ENCODE data around the gene WWC2.
"Not testable (repeated sequence)": the region's sequence is repeated elsewhere in the genome, so short reads cannot be mapped to it uniquely, and the experiment has no call there.

WWC2 gene

GRCh38 chr4:183314336-183314735, 215.3 kb downstream of the WWC2 start:
- H3K27me3 ChIP-seq (ENCODE audit: low read depth), result no peaks in the 10 kb centered on the region
- DNase-seq (ENCODE audit: low spot score in 2 of 2), result no peak
- H3K4me3 ChIP-seq, result no peak overlapping the region
- peaks cover 14% of the 10 kb centered on the region for H3K36me3 ChIP-seq (replicated peaks)
- H3K4me1 ChIP-seq, result peaks cover under 1% of the 10 kb centered on the region; the same call in 1 of the 2 replicates
- H3K9me3 ChIP-seq, result no peaks in the 10 kb centered on the region
- in situ Hi-C loops (cut with MboI; ENCODE audit: low sequenced_read_pairs), result no loop called here

DNA sequence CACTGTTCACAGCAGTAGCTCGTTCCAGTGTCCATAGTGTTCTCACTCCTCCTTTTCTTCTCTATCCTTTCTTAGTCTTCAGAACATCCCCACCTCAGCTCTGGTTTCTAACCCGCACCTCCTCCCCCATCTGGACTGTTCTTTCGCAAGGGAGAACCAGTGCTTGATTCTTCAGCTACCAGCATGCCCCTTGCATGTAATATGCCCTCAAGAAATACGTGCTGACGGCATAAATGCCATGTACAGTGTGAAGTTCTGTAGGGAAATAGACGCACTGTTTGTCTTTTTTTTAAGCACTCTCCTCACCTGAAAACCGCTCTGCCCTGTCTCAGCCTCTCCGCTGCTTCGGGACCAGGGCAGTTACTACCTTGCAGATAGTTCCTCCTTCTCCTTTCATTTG, 215.7 kb downstream of the WWC2 start:
- in situ Hi-C loops (cut with MboI; ENCODE audit: low sequenced_read_pairs), result no loop called here
- Histone ChIP-seq H3K4me1 (peaks cover 4% of the 10 kb centered on the region), H3K9me3 (no peaks in the 10 kb centered on the region), H3K4me3 (no peak overlapping the region), H3K36me3 (replicated peaks) (peaks cover 14% of the 10 kb centered on the region), H3K27me3 (ENCODE audit: low read depth) (no peaks in the 10 kb centered on the region)
- DNase-seq (ENCODE audit: low spot score in 2 of 2), result no peak

GRCh38 chr4:183318656-183319055, 219.6 kb downstream of the WWC2 start:
- Histone ChIP-seq H3K4me1 (peaks cover 20% of the 10 kb centered on the region), H3K4me3 (no peak overlapping the region), H3K36me3 (replicated peaks) (peaks cover 5% of the 10 kb centered on the region), H3K27me3 (ENCODE audit: low read depth) (no peaks in the 10 kb centered on the region), H3K9me3 (no peaks in the 10 kb centered on the region)
- in situ Hi-C loops (cut with MboI; ENCODE audit: low sequenced_read_pairs), result no loop called here
- DNase-seq (ENCODE audit: low spot score in 2 of 2), result no peak

DNA sequence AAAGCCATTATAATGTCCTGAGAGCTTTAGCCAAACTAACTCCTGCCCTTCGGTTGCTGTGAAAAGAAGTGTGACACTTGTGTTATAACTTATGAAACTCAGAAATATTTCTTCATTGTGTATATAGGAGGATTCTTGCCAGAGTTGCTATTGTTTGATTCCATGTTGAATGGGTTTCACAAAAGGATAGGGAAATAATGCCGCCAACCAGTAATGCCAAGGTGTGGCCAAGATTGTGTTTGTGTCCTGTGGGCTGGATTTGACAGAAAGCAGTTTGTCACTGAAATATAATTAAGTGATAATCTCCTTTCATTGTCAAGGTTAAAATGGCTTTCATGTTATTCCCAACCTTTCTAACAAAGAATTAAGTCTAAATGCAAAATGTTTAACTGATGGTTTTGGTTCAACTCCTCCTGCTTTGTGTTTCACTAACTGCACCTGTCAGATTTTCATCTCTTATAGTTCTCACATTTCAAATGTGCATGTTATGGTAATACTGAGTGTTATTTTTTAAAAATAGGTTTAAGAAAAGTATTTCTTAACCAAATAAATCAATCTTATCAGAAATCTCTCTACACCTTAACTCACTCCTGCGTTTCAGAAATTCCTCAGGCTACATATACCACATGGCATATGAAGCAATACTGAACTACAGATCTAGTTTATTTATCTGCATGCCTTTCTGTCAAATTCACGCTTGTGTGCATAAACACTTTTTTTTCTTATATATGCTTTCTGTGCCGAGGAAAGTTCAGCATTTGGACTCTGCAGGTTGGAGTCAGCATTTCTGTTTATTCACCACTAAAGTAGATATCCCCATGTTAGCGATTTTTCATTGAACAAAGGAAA, 221.4 kb downstream of the WWC2 start, which contains the start of gene CLDN22:
Gene CLDN22, minus strand, starts transcription at position 66 of the 849 bp plus-strand sequence. Its CDS starts 58 bp downstream, at position 8.
- H3K9me3 ChIP-seq, result no peaks in the 10 kb centered on the region
- peak; percentile 70 to 83 for DNase-seq (ENCODE audit: low spot score in 2 of 2)
- H3K4me1 ChIP-seq, result peaks cover 20% of the 10 kb centered on the region
- 0 out of 2 replicates have a peak, but pooled peaks cover 2% of the 10 kb centered on the region for H3K36me3 ChIP-seq (replicated peaks)
- no peaks in the 10 kb centered on the region for H3K27me3 ChIP-seq (ENCODE audit: low read depth)
- H3K4me3 ChIP-seq, result no peak within 1 kb of the TSS
- in situ Hi-C loops (cut with MboI; ENCODE audit: low sequenced_read_pairs), result no loop called here

DNA sequence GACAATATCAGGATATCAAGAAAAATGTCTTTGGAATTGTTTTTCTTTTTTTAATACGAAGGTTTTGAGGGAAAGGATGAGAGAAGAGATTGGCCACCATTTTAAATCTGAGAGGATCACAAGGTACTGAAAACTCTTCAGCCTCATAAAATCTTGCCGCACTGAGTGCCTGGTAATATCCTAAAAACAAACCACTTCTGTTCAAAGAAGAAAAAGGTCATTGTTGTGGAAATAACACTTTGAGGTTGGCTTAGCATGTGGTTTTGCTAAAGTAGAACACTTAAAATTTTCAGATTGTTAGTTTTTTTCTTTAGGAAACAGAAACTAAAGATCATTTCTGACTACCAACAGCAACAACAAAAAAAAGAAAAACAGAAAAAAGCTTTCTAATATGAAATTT, 222.0 kb downstream of the WWC2 start:
- Histone ChIP-seq H3K4me3 (no peak overlapping the region), H3K36me3 (replicated peaks) (no peaks in the 10 kb centered on the region), H3K4me1 (peaks cover 20% of the 10 kb centered on the region), H3K9me3 (no peaks in the 10 kb centered on the region), H3K27me3 (ENCODE audit: low read depth) (no peaks in the 10 kb centered on the region)
- in situ Hi-C loops (cut with MboI; ENCODE audit: low sequenced_read_pairs), result no loop called here
- peak in 1 of 2 experiments; percentile 74 for DNase-seq (ENCODE audit: low spot score in 2 of 2)

DNA sequence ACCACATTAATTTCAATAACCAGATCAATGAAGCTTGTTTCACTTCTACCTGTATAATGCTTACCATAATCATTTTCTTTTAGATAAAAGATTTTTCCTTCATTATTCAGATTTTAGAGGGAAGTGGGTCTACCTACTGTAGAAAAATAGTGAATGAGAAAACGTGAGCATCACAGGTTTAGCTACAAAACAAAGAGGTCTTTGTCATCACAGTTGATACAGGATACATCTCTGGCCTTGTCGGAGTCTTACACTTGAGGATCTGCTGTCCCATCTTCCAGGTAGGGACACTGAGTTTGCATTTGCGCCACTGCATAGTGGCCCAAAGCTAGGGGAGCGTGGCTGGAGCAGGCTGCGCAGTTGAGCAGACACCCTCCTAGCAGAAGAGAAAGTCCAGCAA, 222.5 kb downstream of the WWC2 start:
- in situ Hi-C loops (cut with MboI; ENCODE audit: low sequenced_read_pairs), result no loop called here
- peaks cover 20% of the 10 kb centered on the region for H3K4me1 ChIP-seq
- no peaks in the 10 kb centered on the region for H3K36me3 ChIP-seq (replicated peaks)
- no peak overlapping the region for H3K4me3 ChIP-seq
- no peaks in the 10 kb centered on the region for H3K27me3 ChIP-seq (ENCODE audit: low read depth)
- no peak for DNase-seq (ENCODE audit: low spot score in 2 of 2)
- H3K9me3 ChIP-seq, result no peaks in the 10 kb centered on the region

- Histone ChIP-seq H3K9me3 (no peaks in the 10 kb centered on the region), H3K4me1 (peaks cover 20% of the 10 kb centered on the region), H3K36me3 (replicated peaks) (no peaks in the 10 kb centered on the region), H3K27me3 (ENCODE audit: low read depth) (no peaks in the 10 kb centered on the region), H3K4me3 (no peak within 1 kb of the TSS)
- in situ Hi-C loops (cut with MboI; ENCODE audit: low sequenced_read_pairs), result no loop called here
- DNase-seq (ENCODE audit: low spot score in 2 of 2), result no peak
These were observed 223.3 kb downstream of the WWC2 start, which contains the start of gene CLDN24 for GRCh38 chr4:183322326-183322725. CLDN24 (minus strand) TSS chr4:183322426; CDS start chr4:183322426, 0 bp downstream.

- Histone ChIP-seq H3K4me1 (peaks cover 20% of the 10 kb centered on the region), H3K9me3 (no peaks in the 10 kb centered on the region), H3K4me3 (no peak overlapping the region), H3K36me3 (replicated peaks) (no peaks in the 10 kb centered on the region), H3K27me3 (ENCODE audit: low read depth) (no peaks in the 10 kb centered on the region)
- DNase-seq (ENCODE audit: low spot score in 2 of 2), result no peak
- in situ Hi-C loops (cut with MboI; ENCODE audit: low sequenced_read_pairs), result no loop called here
These were observed 224.2 kb downstream of the WWC2 start for GRCh38 chr4:183323295-183323694.

- H3K27me3 ChIP-seq (ENCODE audit: low read depth); H3K4me3 ChIP-seq; H3K36me3 ChIP-seq (replicated peaks); in situ Hi-C loops (cut with MboI; ENCODE audit: low sequenced_read_pairs); DNase-seq (ENCODE audit: low spot score in 2 of 2); H3K9me3 ChIP-seq: not testable (repeated sequence)
- H3K4me1 ChIP-seq, result peaks cover 20% of the 10 kb centered on the region
These were observed 225.0 kb downstream of the WWC2 start for GRCh38 chr4:183324056-183324455.

DNA sequence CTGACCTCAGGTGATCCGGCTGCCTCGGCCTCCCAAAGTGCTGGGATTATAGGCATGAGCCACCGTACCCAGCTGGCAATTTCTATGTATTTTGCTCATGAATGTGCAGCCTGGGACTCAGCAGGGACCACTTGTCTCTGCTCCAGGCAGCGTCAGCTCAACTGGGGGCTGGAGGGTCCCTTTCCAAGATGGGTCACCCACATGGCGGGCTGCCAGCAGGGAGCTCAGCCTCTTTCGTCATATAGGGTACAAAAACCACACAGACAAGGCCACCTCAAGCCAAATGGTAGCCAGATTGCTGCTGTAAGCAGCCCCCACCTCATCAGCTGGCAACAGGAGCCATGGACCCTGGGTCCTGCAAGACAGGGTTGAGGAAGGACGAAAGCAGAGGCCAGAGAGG, 225.6 kb downstream of the WWC2 start:
- H3K4me3 ChIP-seq, result no peak overlapping the region
- in situ Hi-C loops (cut with MboI; ENCODE audit: low sequenced_read_pairs), result no loop called here
- no peaks in the 10 kb centered on the region for H3K27me3 ChIP-seq (ENCODE audit: low read depth)
- no peaks in the 10 kb centered on the region for H3K9me3 ChIP-seq
- no peaks in the 10 kb centered on the region for H3K36me3 ChIP-seq (replicated peaks)
- no peak for DNase-seq (ENCODE audit: low spot score in 2 of 2)
- H3K4me1 ChIP-seq, result peaks cover 19% of the 10 kb centered on the region

DNA sequence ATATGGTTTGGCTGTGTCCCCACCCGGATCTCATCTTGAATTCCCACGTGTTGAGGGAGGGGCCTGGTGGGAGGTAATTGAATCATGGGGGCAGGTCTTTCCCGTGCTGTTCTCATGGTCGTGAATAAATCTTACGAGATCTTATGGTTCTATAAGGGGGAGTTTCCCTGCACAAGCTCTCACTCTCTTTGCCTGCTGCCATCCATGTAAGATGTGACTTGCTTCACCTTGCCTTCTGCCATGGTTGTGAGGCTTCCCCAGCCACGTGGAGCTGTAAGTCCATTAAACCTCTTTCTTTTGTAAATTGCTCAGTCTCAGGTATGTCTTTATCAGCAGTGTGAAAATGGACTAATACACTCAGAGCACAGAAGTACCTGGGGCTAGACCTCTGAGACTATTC, 227.3 kb downstream of the WWC2 start:
- H3K4me1 ChIP-seq, result peaks cover 12% of the 10 kb centered on the region
- H3K9me3 ChIP-seq; H3K36me3 ChIP-seq (replicated peaks); H3K27me3 ChIP-seq (ENCODE audit: low read depth); in situ Hi-C loops (cut with MboI; ENCODE audit: low sequenced_read_pairs); H3K4me3 ChIP-seq; DNase-seq (ENCODE audit: low spot score in 2 of 2): not testable (repeated sequence)

- Histone ChIP-seq H3K4me3 (no peak overlapping the region), H3K36me3 (replicated peaks) (no peaks in the 10 kb centered on the region), H3K4me1 (peaks cover 9% of the 10 kb centered on the region), H3K27me3 (ENCODE audit: low read depth) (no peaks in the 10 kb centered on the region), H3K9me3 (no peaks in the 10 kb centered on the region)
- DNase-seq (ENCODE audit: low spot score in 2 of 2), result no peak
- in situ Hi-C loops (cut with MboI; ENCODE audit: low sequenced_read_pairs), result no loop called here
These were observed 227.8 kb downstream of the WWC2 start for GRCh38 chr4:183326853-183327252.

DNA sequence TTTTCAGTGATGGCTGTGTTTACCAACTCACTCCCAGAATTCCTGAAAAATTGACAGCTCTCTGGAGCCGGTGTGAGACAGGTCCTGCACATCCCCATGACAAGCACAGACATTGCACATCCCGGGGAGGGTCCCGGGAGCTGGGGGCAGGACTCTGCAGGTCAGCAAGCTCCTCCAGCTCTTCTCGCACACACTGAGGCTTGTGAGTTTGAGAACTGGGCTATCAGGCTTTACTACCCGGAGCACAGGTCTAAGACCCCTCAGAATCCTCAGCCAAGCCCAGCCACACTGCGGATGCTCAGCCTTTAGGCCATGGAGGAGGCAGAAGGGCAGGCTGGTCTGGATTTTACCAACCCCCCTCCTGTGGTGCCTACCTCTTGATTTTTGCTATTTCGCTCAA, 228.8 kb downstream of the WWC2 start:
- no peaks in the 10 kb centered on the region for H3K9me3 ChIP-seq
- no peak overlapping the region for H3K4me3 ChIP-seq
- peaks cover 9% of the 10 kb centered on the region for H3K4me1 ChIP-seq
- H3K27me3 ChIP-seq (ENCODE audit: low read depth), result no peaks in the 10 kb centered on the region
- in situ Hi-C loops (cut with MboI; ENCODE audit: low sequenced_read_pairs), result no loop called here
- DNase-seq (ENCODE audit: low spot score in 2 of 2), result no peak
- no peaks in the 10 kb centered on the region for H3K36me3 ChIP-seq (replicated peaks)

GRCh38 chr4:183328832-183329231, 229.8 kb downstream of the WWC2 start:
- Histone ChIP-seq H3K36me3 (replicated peaks) (no peaks in the 10 kb centered on the region), H3K9me3 (no peaks in the 10 kb centered on the region), H3K27me3 (ENCODE audit: low read depth) (no peaks in the 10 kb centered on the region), H3K4me3 (no peak overlapping the region), H3K4me1 (peaks cover 9% of the 10 kb centered on the region)
- no peak for DNase-seq (ENCODE audit: low spot score in 2 of 2)
- in situ Hi-C loops (cut with MboI; ENCODE audit: low sequenced_read_pairs), result no loop called here
